Parathyroid adenoma (tissue), 2 donors: ENCODE measurements around the gene SUOX.
A peak's percentile ranks its signal among the peaks of the same experiment; 100 is the strongest.

Source experiments
- H2AFZ ChIP-seq: fragments of 300-600 bp; sonication (generic); one replicate; pipeline ENCODE4 v1.7.0; 2017; ENCODE audit warnings: antibody characterized with exemption, mild to moderate bottlenecking
- H3K27ac ChIP-seq: fragments of 300-600 bp; sonication (generic); one replicate; pipeline ENCODE4 v1.7.0; 2017
- H3K27me3 ChIP-seq: fragments of 300-600 bp; sonication (generic); one replicate; pipeline ENCODE4 v1.7.0; 2017; ENCODE audit warnings: low read length; ENCODE audit not compliant: control insufficient read depth, insufficient read depth
- H3K36me3 ChIP-seq: fragments of 300-600 bp; sonication (generic); one replicate; pipeline ENCODE4 v1.7.0; 2017; ENCODE audit warnings: low read length; ENCODE audit not compliant: control insufficient read depth, insufficient read depth
- H3K4me1 ChIP-seq: fragments of 300-600 bp; sonication (generic); one replicate; pipeline ENCODE4 v1.7.0; 2017; ENCODE audit warnings: control low read depth
- H3K4me2 ChIP-seq: fragments of 300-600 bp; sonication (generic); one replicate; pipeline ENCODE4 v1.7.0; 2017; ENCODE audit warnings: low read length
- H3K4me3 ChIP-seq: fragments of 300-600 bp; sonication (generic); one replicate; pipeline ENCODE4 v1.7.0; 2017; ENCODE audit warnings: low read depth, low read length
- H3K79me2 ChIP-seq: fragments of 300-600 bp; sonication (generic); one replicate; pipeline ENCODE4 v1.7.0; 2017; ENCODE audit warnings: control low read depth
- H3K9ac ChIP-seq: fragments of 300-600 bp; sonication (generic); one replicate; pipeline ENCODE4 v1.7.0; 2017; ENCODE audit warnings: mild to moderate bottlenecking
- H3K9me3 ChIP-seq: fragments of 300-600 bp; sonication (generic); one replicate; pipeline ENCODE4 v1.7.0; 2017; ENCODE audit warnings: low read length; ENCODE audit not compliant: control insufficient read depth
- CTCF ChIP-seq: fragments of 300-600 bp; sonication (generic); IDR thresholded peaks from one replicate; pipeline ENCODE4 v1.7.0; 2017; ENCODE audit warnings: antibody characterized with exemption, mild to moderate bottlenecking
- donor health status: primary hyperparathyroidism.

Gene SUOX

GRCh38 chr12:55963760-55964159 is 33.3 kb upstream of the SUOX start:
- H3K27ac ChIP-seq, result no peak overlapping the region
- no peak for TF ChIP-seq CTCF
- H3K9me3 ChIP-seq, result no peaks in the 10 kb centered on the region
- H2AFZ ChIP-seq, result no peak overlapping the region
- H3K4me2 ChIP-seq, result no peak overlapping the region
- H3K27me3 ChIP-seq, result no peaks in the 10 kb centered on the region
- H3K4me1 ChIP-seq, result peaks cover 16% of the 10 kb centered on the region
- H3K36me3 ChIP-seq, result no peaks in the 10 kb centered on the region
- H3K9ac ChIP-seq, result no peak overlapping the region
- H3K79me2 ChIP-seq, result no peaks in the 10 kb centered on the region
- H3K4me3 ChIP-seq, result no peak overlapping the region

GRCh38 chr12:55965240-55965639 is 31.8 kb upstream of the SUOX start:
- H2AFZ ChIP-seq, result no peak overlapping the region
- H3K27me3 ChIP-seq, result no peaks in the 10 kb centered on the region
- no peak overlapping the region for H3K4me2 ChIP-seq
- H3K4me3 ChIP-seq, result no peak overlapping the region
- no peaks in the 10 kb centered on the region for H3K79me2 ChIP-seq
- H3K9ac ChIP-seq, result no peak overlapping the region
- H3K4me1 ChIP-seq, result peaks cover 16% of the 10 kb centered on the region
- H3K27ac ChIP-seq, result no peak overlapping the region
- H3K36me3 ChIP-seq, result no peaks in the 10 kb centered on the region
- no peaks in the 10 kb centered on the region for H3K9me3 ChIP-seq
- no peak for TF ChIP-seq CTCF

- Histone ChIP-seq H3K9me3 (no peaks in the 10 kb centered on the region), H3K4me2 (peak within 1 kb of the TSS; percentile 99), H3K4me3 (peak within 1 kb of the TSS; percentile 87), H3K27ac (peak within 1 kb of the TSS; percentile 78), H3K4me1 (peaks cover 16% of the 10 kb centered on the region), H3K27me3 (no peaks in the 10 kb centered on the region), H3K9ac (peak within 1 kb of the TSS; percentile 49), H3K79me2 (no peaks in the 10 kb centered on the region), H2AFZ (peak within 1 kb of the TSS; percentile 100), H3K36me3 (no peaks in the 10 kb centered on the region)
- no peak for TF ChIP-seq CTCF
These were observed 31.1 kb upstream of the SUOX start, which contains the start of gene PMEL for GRCh38 chr12:55965941-55966407. TSS of gene PMEL (minus strand) at chr12:55966042. CDS start at chr12:55966011, 31 bp downstream.

- no peaks in the 10 kb centered on the region for H3K9me3 ChIP-seq
- no peaks in the 10 kb centered on the region for H3K79me2 ChIP-seq
- no peak for TF ChIP-seq CTCF
- H3K4me3 ChIP-seq, result peak within 1 kb of the TSS; percentile 87
- peaks cover 16% of the 10 kb centered on the region for H3K4me1 ChIP-seq
- peak within 1 kb of the TSS; percentile 78 for H3K27ac ChIP-seq
- H3K4me2 ChIP-seq, result peak within 1 kb of the TSS; percentile 99
- H3K36me3 ChIP-seq, result no peaks in the 10 kb centered on the region
- peak within 1 kb of the TSS; percentile 100 for H2AFZ ChIP-seq
- no peaks in the 10 kb centered on the region for H3K27me3 ChIP-seq
- H3K9ac ChIP-seq, result peak within 1 kb of the TSS; percentile 49
These were observed 30.4 kb upstream of the SUOX start, which contains the start of gene CDK2 for GRCh38 chr12:55966408-55967281. TSS of gene CDK2 (plus strand) at chr12:55966830. CDS start at chr12:55967009, 179 bp downstream.
